ENCODE results near the gene DNAJC19.
A peak's percentile ranks its signal among the peaks of the same experiment; 100 is the strongest.
"Not testable (repeated sequence)": the region's sequence is repeated elsewhere in the genome, so short reads cannot be mapped to it uniquely, and the experiment has no call there.

DNAJC19 gene

GRCh38 chr3:181006541-181006940 is 17.0 kb upstream of the DNAJC19 start:
- Histone ChIP-seq H3K9me3 (ENCODE audit: control extremely low read depth in 1 of 5, control insufficient read depth in 4 of 5, insufficient read depth in 2 of 5, low read depth in 1 of 5, low read length in 4 of 5) (peaks cover 0 to 5% (median 0%) of the 10 kb centered on the region in 5 experiments), H3K4me3 (ENCODE audit: control insufficient read depth in 1 of 7, extremely low read depth in 1 of 7, insufficient read depth in 4 of 7, low read depth in 2 of 7, low read length in 6 of 7) (no peak overlapping the region), H3K36me3 (ENCODE audit: control insufficient read depth in 4 of 4, insufficient read depth in 4 of 4, low read length in 3 of 4) (no peaks in the 10 kb centered on the region), H3K4me1 (ENCODE audit: control extremely low read depth in 1 of 4, control insufficient read depth in 4 of 4, insufficient read depth in 4 of 4, low read length in 3 of 4) (no peaks in the 10 kb centered on the region), H3K27me3 (replicated peaks in 2 of 5; ENCODE audit: control insufficient read depth in 4 of 5, insufficient read depth in 5 of 5, low read length in 4 of 5) (no peaks in the 10 kb centered on the region), H3K27ac (ENCODE audit: insufficient read depth in 1 of 2, low read depth in 1 of 2, low read length in 2 of 2, poor library complexity in 1 of 2, severe bottlenecking in 2 of 2) (no peak overlapping the region)
- WGBS (ENCODE audit: insufficient coverage) = 100% methylated on average over 5 of the region's 7 CpGs
- ChIA-PET CTCF (no interaction called here), POLR2A (no interaction called here)
- no peak for DNase-seq

- H3K4me3 ChIP-seq (ENCODE audit: control insufficient read depth in 1 of 7, extremely low read depth in 1 of 7, insufficient read depth in 4 of 7, low read depth in 2 of 7, low read length in 6 of 7); H3K4me1 ChIP-seq (ENCODE audit: control extremely low read depth in 1 of 4, control insufficient read depth in 4 of 4, insufficient read depth in 4 of 4, low read length in 3 of 4); H3K36me3 ChIP-seq (ENCODE audit: control insufficient read depth in 4 of 4, insufficient read depth in 4 of 4, low read length in 3 of 4); CTCF ChIA-PET; H3K9me3 ChIP-seq (ENCODE audit: control extremely low read depth in 1 of 5, control insufficient read depth in 4 of 5, insufficient read depth in 2 of 5, low read depth in 1 of 5, low read length in 4 of 5); H3K27ac ChIP-seq (ENCODE audit: insufficient read depth in 1 of 2, low read depth in 1 of 2, low read length in 2 of 2, poor library complexity in 1 of 2, severe bottlenecking in 2 of 2); POLR2A ChIA-PET; H3K27me3 ChIP-seq (replicated peaks in 2 of 5; ENCODE audit: control insufficient read depth in 4 of 5, insufficient read depth in 5 of 5, low read length in 4 of 5); DNase-seq: not testable (repeated sequence)
- WGBS (ENCODE audit: insufficient coverage) = 100% methylated on average over 1 of the region's 2 CpGs
These were observed 13.9 kb upstream of the DNAJC19 start for GRCh38 chr3:181003469-181003868.

- H3K36me3 ChIP-seq (ENCODE audit: control insufficient read depth in 4 of 4, insufficient read depth in 4 of 4, low read length in 3 of 4); POLR2A ChIA-PET; H3K4me3 ChIP-seq (ENCODE audit: control insufficient read depth in 1 of 7, extremely low read depth in 1 of 7, insufficient read depth in 4 of 7, low read depth in 2 of 7, low read length in 6 of 7); DNase-seq; CTCF ChIA-PET; H3K9me3 ChIP-seq (ENCODE audit: control extremely low read depth in 1 of 5, control insufficient read depth in 4 of 5, insufficient read depth in 2 of 5, low read depth in 1 of 5, low read length in 4 of 5); H3K27ac ChIP-seq (ENCODE audit: insufficient read depth in 1 of 2, low read depth in 1 of 2, low read length in 2 of 2, poor library complexity in 1 of 2, severe bottlenecking in 2 of 2); H3K27me3 ChIP-seq (replicated peaks in 2 of 5; ENCODE audit: control insufficient read depth in 4 of 5, insufficient read depth in 5 of 5, low read length in 4 of 5); H3K4me1 ChIP-seq (ENCODE audit: control extremely low read depth in 1 of 4, control insufficient read depth in 4 of 4, insufficient read depth in 4 of 4, low read length in 3 of 4): not testable (repeated sequence)
- 100% methylated on average over 1 of the region's 4 CpGs for WGBS (ENCODE audit: insufficient coverage)
These were observed 12.8 kb upstream of the DNAJC19 start for GRCh38 chr3:181002331-181002730.

DNA sequence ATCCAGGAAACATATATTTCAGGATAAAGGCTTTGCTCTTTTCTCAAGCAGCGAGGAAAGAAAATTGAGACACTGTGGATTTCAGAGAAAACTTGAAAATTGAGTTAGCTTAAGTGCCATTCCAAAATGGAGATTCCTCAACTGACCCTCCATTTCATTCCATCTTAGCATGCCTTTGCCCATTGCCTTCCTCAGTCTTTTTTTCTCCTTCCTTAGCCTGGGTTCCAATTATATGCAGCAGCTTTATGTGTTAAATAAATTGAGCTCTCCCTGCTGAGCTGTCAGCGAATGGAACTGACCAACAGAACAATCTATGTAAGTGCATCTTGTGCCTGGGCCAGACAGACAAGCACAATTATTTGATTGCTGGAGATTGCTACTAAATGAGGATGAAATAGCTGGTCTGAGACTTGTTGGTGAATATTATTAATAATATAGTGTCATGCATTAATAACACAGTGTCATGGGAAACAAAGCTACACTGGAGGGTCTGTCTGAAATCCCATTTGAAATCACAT is 6.9 kb upstream of the DNAJC19 start:
- CTCF ChIA-PET = no interaction called here
- H3K36me3 ChIP-seq (ENCODE audit: control insufficient read depth in 4 of 4, insufficient read depth in 4 of 4, low read length in 3 of 4) = no peaks in the 10 kb centered on the region
- no peak overlapping the region for H3K4me3 ChIP-seq (ENCODE audit: control insufficient read depth in 1 of 7, extremely low read depth in 1 of 7, insufficient read depth in 4 of 7, low read depth in 2 of 7, low read length in 6 of 7)
- POLR2A ChIA-PET = no interaction called here
- 100% methylated on average over 2 of the region's 2 CpGs for whole genome bisulfite sequencing (ENCODE audit: insufficient coverage)
- no peak overlapping the region for H3K27ac ChIP-seq (ENCODE audit: insufficient read depth in 1 of 2, low read depth in 1 of 2, low read length in 2 of 2, poor library complexity in 1 of 2, severe bottlenecking in 2 of 2)
- H3K9me3 ChIP-seq (ENCODE audit: control extremely low read depth in 1 of 5, control insufficient read depth in 4 of 5, insufficient read depth in 2 of 5, low read depth in 1 of 5, low read length in 4 of 5) = peaks cover 0 to 3% (median 0%) of the 10 kb centered on the region in 5 experiments
- H3K4me1 ChIP-seq (ENCODE audit: control extremely low read depth in 1 of 4, control insufficient read depth in 4 of 4, insufficient read depth in 4 of 4, low read length in 3 of 4) = no peaks in the 10 kb centered on the region
- no peak for DNase-seq
- peaks cover 0 to 7% (median 0%) of the 10 kb centered on the region in 5 experiments for H3K27me3 ChIP-seq (replicated peaks in 2 of 5; ENCODE audit: control insufficient read depth in 4 of 5, insufficient read depth in 5 of 5, low read length in 4 of 5)

DNA sequence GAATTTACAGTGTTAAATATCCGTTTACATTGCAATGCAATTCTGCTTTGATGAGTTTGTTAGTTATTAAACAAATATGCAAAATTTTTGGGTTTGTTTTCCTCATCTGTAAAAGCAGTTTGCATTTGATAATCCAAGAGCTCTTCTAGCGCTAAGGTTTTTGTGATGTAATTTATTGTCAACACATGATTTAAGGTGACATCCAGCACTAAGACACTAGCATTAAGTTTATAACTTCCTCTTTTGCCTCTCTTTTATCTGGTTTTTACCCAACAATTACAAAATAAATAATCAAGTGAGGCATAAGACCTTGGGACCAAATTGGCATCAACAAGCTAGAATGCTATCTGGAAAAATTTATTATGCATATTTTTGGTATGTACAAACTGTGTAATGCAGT is 969 bp upstream of the DNAJC19 start:
- Histone ChIP-seq H3K36me3 (ENCODE audit: control insufficient read depth in 4 of 4, insufficient read depth in 4 of 4, low read length in 3 of 4) (peaks cover 4 to 20% (median 8%) of the 10 kb centered on the region in 4 experiments), H3K27ac (ENCODE audit: insufficient read depth in 1 of 2, low read depth in 1 of 2, low read length in 2 of 2, poor library complexity in 1 of 2, severe bottlenecking in 2 of 2) (peak overlapping the region; percentile 59 to 87)
- CTCF ChIA-PET = interaction anchor here (0.5 kb wide), 1 partner anchor 320 kb away, joined by 3 read pairs; no protein-coding TSS in a partner anchor

GRCh38 chr3:180987344-180987743 is 2.2 kb downstream of the DNAJC19 start:
- ChIA-PET POLR2A (no interaction called here), CTCF (no interaction called here)
- H3K36me3 ChIP-seq (ENCODE audit: control insufficient read depth in 4 of 4, insufficient read depth in 4 of 4, low read length in 3 of 4) = peaks cover 12 to 28% (median 14%) of the 10 kb centered on the region in 4 experiments
- peaks cover 6 to 19% (median 15%) of the 10 kb centered on the region in 4 experiments for H3K4me1 ChIP-seq (ENCODE audit: control extremely low read depth in 1 of 4, control insufficient read depth in 4 of 4, insufficient read depth in 4 of 4, low read length in 3 of 4)
- no CpG with 5 or more reads among the region's 2 CpGs for WGBS (ENCODE audit: insufficient coverage)
- H3K4me3 ChIP-seq (ENCODE audit: control insufficient read depth in 1 of 7, extremely low read depth in 1 of 7, insufficient read depth in 4 of 7, low read depth in 2 of 7, low read length in 6 of 7) = no peak overlapping the region
- no peaks in the 10 kb centered on the region for H3K27me3 ChIP-seq (replicated peaks in 2 of 5; ENCODE audit: control insufficient read depth in 4 of 5, insufficient read depth in 5 of 5, low read length in 4 of 5)
- H3K9me3 ChIP-seq (ENCODE audit: control extremely low read depth in 1 of 5, control insufficient read depth in 4 of 5, insufficient read depth in 2 of 5, low read depth in 1 of 5, low read length in 4 of 5) = no peaks in the 10 kb centered on the region
- no peak for DNase-seq
- no peak overlapping the region for H3K27ac ChIP-seq (ENCODE audit: insufficient read depth in 1 of 2, low read depth in 1 of 2, low read length in 2 of 2, poor library complexity in 1 of 2, severe bottlenecking in 2 of 2)

More for the DNA sequence above, 969 bp upstream of the DNAJC19 start:
- no CpG with 5 or more reads among the region's 2 CpGs for WGBS (ENCODE audit: insufficient coverage)
- POLR2A ChIA-PET = no interaction called here
- H3K4me1 ChIP-seq (ENCODE audit: control extremely low read depth in 1 of 4, control insufficient read depth in 4 of 4, insufficient read depth in 4 of 4, low read length in 3 of 4) = peaks cover 6 to 19% (median 15%) of the 10 kb centered on the region in 4 experiments
- DNase-seq = peak; percentile 15 to 81 (median 65)
- no peaks in the 10 kb centered on the region for H3K9me3 ChIP-seq (ENCODE audit: control extremely low read depth in 1 of 5, control insufficient read depth in 4 of 5, insufficient read depth in 2 of 5, low read depth in 1 of 5, low read length in 4 of 5)
- peak overlapping the region in 6 of 7 experiments; percentile 87 to 100 (median 96) for H3K4me3 ChIP-seq (ENCODE audit: control insufficient read depth in 1 of 7, extremely low read depth in 1 of 7, insufficient read depth in 4 of 7, low read depth in 2 of 7, low read length in 6 of 7)
- H3K27me3 ChIP-seq (replicated peaks in 2 of 5; ENCODE audit: control insufficient read depth in 4 of 5, insufficient read depth in 5 of 5, low read length in 4 of 5) = peaks cover 0 to 3% (median 0%) of the 10 kb centered on the region in 5 experiments

DNA sequence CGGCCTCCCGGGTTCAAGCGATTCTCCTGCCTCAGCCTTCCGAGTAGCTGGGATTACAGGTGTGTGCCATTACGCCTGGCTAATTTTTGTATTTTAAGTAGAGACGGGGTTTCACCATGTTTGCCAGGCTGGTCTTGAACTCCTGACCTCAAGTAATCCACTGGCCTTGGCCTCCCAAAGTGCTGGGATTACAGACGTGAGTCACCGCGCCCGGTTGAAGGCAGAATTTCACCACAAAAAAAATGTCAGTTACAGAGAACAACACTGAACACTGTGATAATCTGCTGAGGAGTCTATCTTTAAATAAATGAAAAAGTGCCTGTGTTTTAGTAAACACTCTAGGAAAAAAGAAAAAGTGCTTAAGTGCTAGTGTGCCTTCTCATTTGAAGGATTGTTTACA is 3.2 kb downstream of the DNAJC19 start:
- H3K9me3 ChIP-seq (ENCODE audit: control extremely low read depth in 1 of 5, control insufficient read depth in 4 of 5, insufficient read depth in 2 of 5, low read depth in 1 of 5, low read length in 4 of 5); DNase-seq; H3K27me3 ChIP-seq (replicated peaks in 2 of 5; ENCODE audit: control insufficient read depth in 4 of 5, insufficient read depth in 5 of 5, low read length in 4 of 5); CTCF ChIA-PET; H3K4me3 ChIP-seq (ENCODE audit: control insufficient read depth in 1 of 7, extremely low read depth in 1 of 7, insufficient read depth in 4 of 7, low read depth in 2 of 7, low read length in 6 of 7); POLR2A ChIA-PET; H3K27ac ChIP-seq (ENCODE audit: insufficient read depth in 1 of 2, low read depth in 1 of 2, low read length in 2 of 2, poor library complexity in 1 of 2, severe bottlenecking in 2 of 2): not testable (repeated sequence)
- 97% methylated on average over 5 of the region's 10 CpGs for WGBS (ENCODE audit: insufficient coverage)
- peaks cover 13 to 28% (median 18%) of the 10 kb centered on the region in 4 experiments for H3K36me3 ChIP-seq (ENCODE audit: control insufficient read depth in 4 of 4, insufficient read depth in 4 of 4, low read length in 3 of 4)
- H3K4me1 ChIP-seq (ENCODE audit: control extremely low read depth in 1 of 4, control insufficient read depth in 4 of 4, insufficient read depth in 4 of 4, low read length in 3 of 4) = peaks cover 6 to 19% (median 15%) of the 10 kb centered on the region in 4 experiments

Measured in common myeloid progenitor, CD34-positive (primary cell).